ENCODE data around the gene MIGA1.
"Not testable (repeated sequence)": the region's sequence is repeated elsewhere in the genome, so short reads cannot be mapped to it uniquely, and the experiment has no call there.

Gene MIGA1

DNA sequence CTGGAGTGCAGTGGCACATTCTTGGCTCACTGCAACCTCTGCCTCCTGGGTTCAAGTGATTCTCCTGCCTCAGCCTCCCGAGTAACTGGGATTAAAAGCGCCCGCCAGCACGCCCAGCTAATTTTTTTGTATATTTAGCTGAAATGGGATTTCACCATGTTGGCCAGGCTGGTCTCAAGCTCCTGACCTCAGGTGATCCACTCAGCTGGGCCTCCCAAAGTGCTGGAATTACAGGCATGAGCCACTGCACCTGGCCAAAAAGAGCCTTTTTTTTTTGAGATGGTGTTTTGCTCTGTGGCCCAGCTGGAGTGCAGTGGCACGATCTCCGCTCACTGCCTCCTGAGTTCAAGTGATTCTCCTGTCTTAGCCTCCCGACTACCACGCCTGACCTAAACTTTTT is 47.4 kb downstream of the MIGA1 start:
- not testable (repeated sequence) for H3K9me3 ChIP-seq (ENCODE audit: control insufficient read depth, low read length); H3K27me3 ChIP-seq (ENCODE audit: control insufficient read depth, insufficient read depth, low read length, poor library complexity, severe bottlenecking); H3K4me3 ChIP-seq (ENCODE audit: insufficient read depth, low read depth, low read length); H3K4me1 ChIP-seq (ENCODE audit: control insufficient read depth, insufficient read depth, low read length); H3K27ac ChIP-seq (ENCODE audit: insufficient read depth, low read depth, low read length, poor library complexity, severe bottlenecking); H3K36me3 ChIP-seq (ENCODE audit: control insufficient read depth, insufficient read depth, low read length)
- 90 to 92% methylated on average over 8 of the region's 8 CpGs for WGBS, 2 experiments

DNA sequence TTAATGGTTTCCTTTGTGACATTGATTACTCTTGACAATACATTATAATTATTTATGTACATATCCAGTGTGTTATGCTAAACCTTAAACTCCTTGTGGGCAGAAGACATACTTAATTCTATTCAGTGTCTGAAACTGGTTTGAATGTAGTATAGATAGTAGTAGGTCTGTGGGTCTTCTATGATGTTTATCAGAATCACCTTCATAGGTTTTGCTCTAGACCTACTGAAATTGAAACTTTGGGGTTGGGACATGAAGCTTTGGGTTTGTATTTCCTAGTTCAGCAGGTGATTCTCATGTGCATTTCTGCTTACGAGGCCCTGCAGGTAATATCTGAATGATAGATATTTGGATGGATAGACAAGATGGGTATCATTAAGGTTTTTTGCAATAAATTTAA is 48.6 kb downstream of the MIGA1 start:
- no peaks in the 10 kb centered on the region for H3K27me3 ChIP-seq (ENCODE audit: control insufficient read depth, insufficient read depth, low read length, poor library complexity, severe bottlenecking)
- H3K36me3 ChIP-seq (ENCODE audit: control insufficient read depth, insufficient read depth, low read length): no peaks in the 10 kb centered on the region
- H3K9me3 ChIP-seq (ENCODE audit: control insufficient read depth, low read length): no peaks in the 10 kb centered on the region
- WGBS, 2 experiments: 97 to 100% methylated on average over 1 of the region's 1 CpG
- no peak overlapping the region for H3K27ac ChIP-seq (ENCODE audit: insufficient read depth, low read depth, low read length, poor library complexity, severe bottlenecking)
- H3K4me3 ChIP-seq (ENCODE audit: insufficient read depth, low read depth, low read length): no peak overlapping the region
- no peaks in the 10 kb centered on the region for H3K4me1 ChIP-seq (ENCODE audit: control insufficient read depth, insufficient read depth, low read length)

DNA sequence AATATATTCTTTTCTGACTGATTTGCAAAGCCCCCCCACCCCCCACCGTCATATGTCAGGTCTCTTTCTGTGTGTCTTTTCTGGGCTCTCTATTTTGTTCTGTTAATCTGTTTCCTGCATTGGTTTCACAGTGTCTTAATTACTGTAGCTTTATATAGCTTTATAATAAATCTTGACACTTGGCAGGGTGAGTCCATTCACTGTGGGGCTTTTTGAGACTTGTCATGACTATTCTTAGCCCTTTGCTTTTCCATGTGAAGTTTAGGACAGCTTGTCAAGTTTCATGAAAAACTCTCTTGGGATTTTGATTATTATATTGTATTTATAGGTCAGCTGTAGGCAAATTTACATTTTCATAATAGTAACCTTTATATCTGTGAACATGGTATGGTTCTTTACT is 50.4 kb downstream of the MIGA1 start:
- Histone ChIP-seq H3K9me3 (ENCODE audit: control insufficient read depth, low read length) (no peaks in the 10 kb centered on the region), H3K4me1 (ENCODE audit: control insufficient read depth, insufficient read depth, low read length) (peaks cover 3% of the 10 kb centered on the region), H3K36me3 (ENCODE audit: control insufficient read depth, insufficient read depth, low read length) (no peaks in the 10 kb centered on the region), H3K27me3 (ENCODE audit: control insufficient read depth, insufficient read depth, low read length, poor library complexity, severe bottlenecking) (no peaks in the 10 kb centered on the region), H3K4me3 (ENCODE audit: insufficient read depth, low read depth, low read length) (no peak overlapping the region), H3K27ac (ENCODE audit: insufficient read depth, low read depth, low read length, poor library complexity, severe bottlenecking) (no peak overlapping the region)
- WGBS, 2 experiments: 100% methylated on average over 1 of the region's 1 CpG; no CpG with 5 or more reads in 1 of the 2 experiments

GRCh38 chr1:77830946-77831345 is 51.5 kb downstream of the MIGA1 start:
- no peaks in the 10 kb centered on the region for H3K9me3 ChIP-seq (ENCODE audit: control insufficient read depth, low read length)
- H3K4me3 ChIP-seq (ENCODE audit: insufficient read depth, low read depth, low read length): no peak overlapping the region
- H3K27me3 ChIP-seq (ENCODE audit: control insufficient read depth, insufficient read depth, low read length, poor library complexity, severe bottlenecking): no peaks in the 10 kb centered on the region
- H3K36me3 ChIP-seq (ENCODE audit: control insufficient read depth, insufficient read depth, low read length): no peaks in the 10 kb centered on the region
- H3K4me1 ChIP-seq (ENCODE audit: control insufficient read depth, insufficient read depth, low read length): peaks cover 3% of the 10 kb centered on the region
- no peak overlapping the region for H3K27ac ChIP-seq (ENCODE audit: insufficient read depth, low read depth, low read length, poor library complexity, severe bottlenecking)
- WGBS, 2 experiments: 92 to 94% methylated on average over 3 of the region's 3 CpGs

DNA sequence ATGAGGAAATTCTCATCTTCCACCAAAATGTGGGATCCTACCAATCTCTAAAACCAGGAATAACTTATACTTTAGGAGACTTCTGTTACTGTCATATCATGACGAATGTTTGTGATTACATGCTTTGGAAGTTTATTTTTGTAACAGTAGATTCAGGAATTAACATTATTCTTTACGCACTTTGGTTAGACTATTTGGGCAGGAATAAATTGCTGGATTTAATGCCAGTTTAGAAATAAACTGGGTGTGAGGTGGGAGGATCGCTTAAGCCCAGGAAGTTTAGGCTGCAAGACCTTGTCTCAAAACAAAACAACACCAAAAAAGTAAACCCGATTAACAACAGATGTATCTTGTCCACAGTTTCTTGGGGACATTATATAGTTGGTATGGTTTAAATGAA is 52.1 kb downstream of the MIGA1 start:
- H3K27ac ChIP-seq (ENCODE audit: insufficient read depth, low read depth, low read length, poor library complexity, severe bottlenecking): no peak overlapping the region
- 86 to 94% methylated on average over 2 to 3 of the region's 4 CpGs for WGBS, 2 experiments
- peaks cover 3% of the 10 kb centered on the region for H3K4me1 ChIP-seq (ENCODE audit: control insufficient read depth, insufficient read depth, low read length)
- no peaks in the 10 kb centered on the region for H3K9me3 ChIP-seq (ENCODE audit: control insufficient read depth, low read length)
- H3K4me3 ChIP-seq (ENCODE audit: insufficient read depth, low read depth, low read length): no peak overlapping the region
- H3K36me3 ChIP-seq (ENCODE audit: control insufficient read depth, insufficient read depth, low read length): no peaks in the 10 kb centered on the region
- H3K27me3 ChIP-seq (ENCODE audit: control insufficient read depth, insufficient read depth, low read length, poor library complexity, severe bottlenecking): no peaks in the 10 kb centered on the region

DNA sequence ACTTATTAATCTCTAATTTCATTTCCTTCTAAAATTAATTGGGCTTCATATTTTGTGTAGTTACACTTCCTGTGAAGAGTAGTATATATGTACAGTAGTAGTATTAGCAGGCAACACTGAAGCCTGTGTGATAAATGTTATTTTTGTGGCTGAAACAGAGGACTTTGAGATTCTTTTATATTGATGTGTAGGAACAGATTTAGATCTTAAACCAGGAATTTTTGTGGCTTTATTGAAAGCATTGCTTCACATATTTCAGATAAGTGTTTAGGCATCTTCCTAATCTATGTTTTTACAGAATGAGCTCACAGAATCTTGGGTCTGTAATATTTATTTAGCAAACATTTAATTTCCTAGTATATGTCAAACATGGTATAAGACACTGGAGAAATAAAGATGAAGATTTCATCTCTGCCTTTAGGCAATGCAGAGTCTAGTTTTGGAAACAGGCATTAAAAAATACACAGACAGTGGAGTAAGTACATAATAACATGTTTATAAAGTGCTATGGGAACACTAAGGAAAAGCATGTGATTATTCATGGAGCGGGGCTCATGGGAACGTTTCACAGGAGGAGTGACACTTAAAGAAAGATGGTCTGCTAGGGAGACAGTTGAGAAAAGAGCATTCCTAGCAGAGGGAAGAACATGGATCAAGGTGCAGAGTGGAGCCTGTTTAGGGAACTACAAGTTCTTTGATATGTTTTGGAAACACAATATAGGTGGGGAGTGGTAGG is 52.7 kb downstream of the MIGA1 start:
- no peaks in the 10 kb centered on the region for H3K9me3 ChIP-seq (ENCODE audit: control insufficient read depth, low read length)
- H3K27me3 ChIP-seq (ENCODE audit: control insufficient read depth, insufficient read depth, low read length, poor library complexity, severe bottlenecking): no peaks in the 10 kb centered on the region
- H3K27ac ChIP-seq (ENCODE audit: insufficient read depth, low read depth, low read length, poor library complexity, severe bottlenecking): no peak overlapping the region
- H3K4me1 ChIP-seq (ENCODE audit: control insufficient read depth, insufficient read depth, low read length): peaks cover 3% of the 10 kb centered on the region
- H3K4me3 ChIP-seq (ENCODE audit: insufficient read depth, low read depth, low read length): no peak overlapping the region
- H3K36me3 ChIP-seq (ENCODE audit: control insufficient read depth, insufficient read depth, low read length): no peaks in the 10 kb centered on the region
- 86 to 94% methylated on average over 2 of the region's 2 CpGs for WGBS, 2 experiments

DNA sequence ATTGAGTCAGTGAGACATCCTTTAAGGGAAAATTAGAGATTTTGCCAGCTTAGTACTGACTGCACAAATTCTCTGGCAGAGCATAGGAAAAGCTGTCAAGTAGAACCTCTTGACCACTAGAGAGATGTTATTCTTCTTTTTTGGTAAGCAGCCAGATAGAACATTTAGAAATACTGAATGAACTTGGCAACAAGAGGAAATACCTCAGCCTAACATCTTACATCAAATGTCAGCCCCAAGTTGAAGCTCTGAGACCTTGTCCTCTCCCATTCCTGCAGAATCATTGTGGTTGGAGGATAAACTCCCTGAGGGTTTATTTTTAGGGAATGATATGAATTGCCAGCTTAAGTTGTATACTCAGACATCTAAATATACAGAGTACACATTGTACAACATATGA is 53.5 kb downstream of the MIGA1 start:
- no peaks in the 10 kb centered on the region for H3K27me3 ChIP-seq (ENCODE audit: control insufficient read depth, insufficient read depth, low read length, poor library complexity, severe bottlenecking)
- peaks cover 3% of the 10 kb centered on the region for H3K4me1 ChIP-seq (ENCODE audit: control insufficient read depth, insufficient read depth, low read length)
- H3K4me3 ChIP-seq (ENCODE audit: insufficient read depth, low read depth, low read length): no peak overlapping the region
- H3K27ac ChIP-seq (ENCODE audit: insufficient read depth, low read depth, low read length, poor library complexity, severe bottlenecking): no peak overlapping the region
- no peaks in the 10 kb centered on the region for H3K36me3 ChIP-seq (ENCODE audit: control insufficient read depth, insufficient read depth, low read length)
- H3K9me3 ChIP-seq (ENCODE audit: control insufficient read depth, low read length): no peaks in the 10 kb centered on the region

DNA sequence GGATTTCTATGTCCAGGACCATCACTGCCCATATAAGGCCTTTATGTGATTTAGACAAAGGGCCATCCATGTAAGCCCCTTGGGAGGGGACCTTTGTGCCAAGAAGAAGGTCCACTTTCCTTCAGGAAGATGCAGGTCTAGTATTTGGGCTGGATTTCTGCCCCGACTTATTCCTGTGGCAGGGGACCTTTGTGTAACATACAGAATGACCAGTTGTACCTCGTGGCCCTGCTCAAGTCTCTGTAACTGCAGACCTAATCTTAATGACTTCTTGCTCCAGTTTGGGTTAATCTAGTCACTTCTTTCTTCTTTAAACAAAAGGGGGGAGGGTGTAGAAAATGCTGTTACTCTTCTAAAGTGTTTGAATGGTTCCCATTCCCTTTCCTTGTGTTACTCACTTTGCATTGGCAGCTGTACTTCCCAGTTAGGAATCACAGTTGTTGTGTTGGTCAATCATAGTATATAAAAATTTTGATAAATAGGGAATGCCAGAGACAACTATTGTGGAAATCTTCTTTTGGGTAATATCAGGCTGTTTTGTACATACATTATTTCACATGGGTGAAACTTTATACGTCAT is 54.2 kb downstream of the MIGA1 start:
- H3K27ac ChIP-seq (ENCODE audit: insufficient read depth, low read depth, low read length, poor library complexity, severe bottlenecking): no peak overlapping the region
- no peak overlapping the region for H3K4me3 ChIP-seq (ENCODE audit: insufficient read depth, low read depth, low read length)
- H3K9me3 ChIP-seq (ENCODE audit: control insufficient read depth, low read length): no peaks in the 10 kb centered on the region
- H3K4me1 ChIP-seq (ENCODE audit: control insufficient read depth, insufficient read depth, low read length): peaks cover 3% of the 10 kb centered on the region
- 82 to 84% methylated on average over 3 of the region's 3 CpGs for WGBS, 2 experiments
- H3K27me3 ChIP-seq (ENCODE audit: control insufficient read depth, insufficient read depth, low read length, poor library complexity, severe bottlenecking): no peaks in the 10 kb centered on the region
- no peaks in the 10 kb centered on the region for H3K36me3 ChIP-seq (ENCODE audit: control insufficient read depth, insufficient read depth, low read length)

DNA sequence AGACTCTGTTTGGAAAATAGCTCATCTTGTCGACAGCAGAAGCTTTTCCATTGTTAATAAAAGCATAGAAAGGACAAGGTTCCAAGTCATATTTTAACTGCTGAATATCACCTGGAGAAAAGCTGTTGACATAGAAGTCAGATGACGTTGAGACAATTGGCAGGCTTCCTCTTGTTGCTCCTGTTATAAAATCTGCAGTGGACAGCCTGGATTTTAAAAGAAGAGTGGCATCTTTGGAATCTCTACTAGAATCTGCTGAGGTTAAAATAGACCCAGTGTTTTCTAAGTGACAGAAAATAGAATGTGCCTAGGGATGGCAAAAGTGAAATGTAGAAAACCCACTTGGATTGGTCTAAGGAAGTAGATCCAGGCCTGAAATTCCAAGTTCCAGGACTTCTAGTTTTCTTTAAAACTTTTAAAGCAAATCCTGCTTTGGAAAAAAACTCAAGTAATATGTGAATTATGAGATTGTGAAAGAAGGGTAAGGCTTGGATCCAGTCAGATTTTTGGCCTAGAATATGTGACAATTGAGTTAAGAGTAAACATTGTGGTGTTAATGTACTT is 55.4 kb downstream of the MIGA1 start:
- H3K27ac ChIP-seq (ENCODE audit: insufficient read depth, low read depth, low read length, poor library complexity, severe bottlenecking): no peak overlapping the region

GRCh38 chr1:77841574-77841973 is 62.1 kb downstream of the MIGA1 start:
- no peaks in the 10 kb centered on the region for H3K36me3 ChIP-seq (ENCODE audit: control insufficient read depth, insufficient read depth, low read length)
- H3K27ac ChIP-seq (ENCODE audit: insufficient read depth, low read depth, low read length, poor library complexity, severe bottlenecking): no peak overlapping the region
- no peaks in the 10 kb centered on the region for H3K4me1 ChIP-seq (ENCODE audit: control insufficient read depth, insufficient read depth, low read length)
- WGBS, 2 experiments: 50% methylated on average over 1 of the region's 1 CpG
- no peak overlapping the region for H3K4me3 ChIP-seq (ENCODE audit: insufficient read depth, low read depth, low read length)
- H3K9me3 ChIP-seq (ENCODE audit: control insufficient read depth, low read length): no peaks in the 10 kb centered on the region
- no peaks in the 10 kb centered on the region for H3K27me3 ChIP-seq (ENCODE audit: control insufficient read depth, insufficient read depth, low read length, poor library complexity, severe bottlenecking)

More for the DNA sequence above, 55.4 kb downstream of the MIGA1 start:
- Histone ChIP-seq H3K36me3 (ENCODE audit: control insufficient read depth, insufficient read depth, low read length) (no peaks in the 10 kb centered on the region), H3K4me3 (ENCODE audit: insufficient read depth, low read depth, low read length) (no peak overlapping the region), H3K4me1 (ENCODE audit: control insufficient read depth, insufficient read depth, low read length) (peaks cover 3% of the 10 kb centered on the region), H3K9me3 (ENCODE audit: control insufficient read depth, low read length) (no peaks in the 10 kb centered on the region), H3K27me3 (ENCODE audit: control insufficient read depth, insufficient read depth, low read length, poor library complexity, severe bottlenecking) (no peaks in the 10 kb centered on the region)
- 93 to 94% methylated on average over 2 of the region's 2 CpGs for WGBS, 2 experiments

Measured in ectodermal cell (in vitro differentiated cells).